ENCODE data around the gene RNF20. TPM values are rescaled to one million over a fixed set of nuclear protein-coding genes. Genes with fewer than 3 reads are reported as not detected.

RNF20 gene
- total and polyA plus RNA-seq, 2 of the 4 experiments (the other 2 are of a cell fraction), result 13.7 to 21.3 TPM

DNA sequence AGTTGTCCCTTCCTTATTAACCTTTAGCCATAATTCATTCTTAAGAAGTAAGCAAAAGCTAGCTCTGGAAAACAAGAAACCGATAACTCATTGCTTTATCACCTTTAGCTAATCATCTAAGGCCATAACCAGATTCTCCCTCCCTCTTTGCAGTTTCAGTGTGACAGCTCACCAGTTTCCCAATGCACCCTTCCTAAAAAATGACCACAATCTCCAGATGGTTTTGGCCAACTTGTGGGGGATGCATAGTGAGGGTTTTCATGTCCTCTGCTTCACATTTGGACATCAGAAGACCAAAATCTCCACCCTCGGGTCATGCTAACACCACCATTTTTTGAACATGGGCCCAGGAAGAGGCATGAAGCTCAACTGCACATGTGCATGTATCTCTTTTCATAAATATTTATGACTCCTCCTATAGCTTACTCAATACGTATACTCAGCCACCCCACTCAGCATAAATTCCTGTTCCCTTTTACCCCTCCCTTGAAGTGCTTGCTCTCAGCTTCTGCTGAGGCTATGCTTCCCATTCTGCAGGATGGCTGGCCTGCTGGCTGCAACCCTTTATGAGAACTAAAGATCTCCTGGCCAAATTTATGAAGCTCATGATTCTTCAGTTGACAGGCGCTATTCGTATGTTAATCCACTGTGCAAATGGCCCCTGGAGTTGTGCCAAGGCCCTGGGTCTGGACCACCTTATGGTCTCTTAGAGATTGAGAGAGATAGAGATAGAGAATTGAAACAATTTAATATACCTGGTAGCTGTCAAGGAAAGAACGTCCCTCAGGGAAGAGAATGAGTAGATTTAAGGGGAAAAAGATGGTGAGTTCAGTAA, 46.3 kb downstream of the RNF20 start:
- no peaks in the 10 kb centered on the region for H3K9me3 ChIP-seq (ENCODE audit: control insufficient read depth, insufficient read depth, low read length)
- H3K79me1 ChIP-seq (ENCODE audit: low read depth in 1 of 2, low read length in 2 of 2), result no peaks in the 10 kb centered on the region
- H3K4ac ChIP-seq (ENCODE audit: low read depth, low read length), result no peak overlapping the region
- no peak overlapping the region for H4K8ac ChIP-seq (ENCODE audit: low read depth in 2 of 2, low read length in 2 of 2)
- no peak overlapping the region for H4K91ac ChIP-seq (ENCODE audit: insufficient read depth, low read depth, low read length)
- H3K4me2 ChIP-seq (ENCODE audit: low read depth, low read length), result no peak overlapping the region
- BruUV-seq (replicated peaks), result no TSS peak
- ATAC-seq (ENCODE audit: low read depth), result no peak
- no peaks in the 10 kb centered on the region for H3K36me3 ChIP-seq (ENCODE audit: control insufficient read depth, insufficient read depth, low read length)
- H3K9me1 ChIP-seq (ENCODE audit: insufficient read depth, low read length), result no peaks in the 10 kb centered on the region; the same call in 1 of the 2 replicates
- no peak overlapping the region for H3K27ac ChIP-seq (ENCODE audit: insufficient read depth, low read length)
- no peak overlapping the region for H2BK15ac ChIP-seq (ENCODE audit: low read depth, low read length)
- H3K4me3 ChIP-seq (ENCODE audit: insufficient read depth, low read depth, low read length), result no peak overlapping the region
- 77% methylated on average over 3 of the region's 6 CpGs; no CpG with 5 or more reads in 1 of the 2 experiments for WGBS, 2 experiments (ENCODE audit: extremely low coverage in 2 of 2, insufficient read length in 1 of 2)
- no peak overlapping the region for H2AK5ac ChIP-seq (ENCODE audit: low read depth, low read length)
- H3K56ac ChIP-seq (ENCODE audit: extremely low read depth, insufficient read depth, low read length), result no peak overlapping the region
- CTCF ChIA-PET, result interaction anchor here (0.5 kb wide), 1 partner anchor 539 kb away, joined by 3 read pairs; no protein-coding TSS in a partner anchor
- no peak overlapping the region for H4K5ac ChIP-seq (ENCODE audit: low read depth, low read length)
- intact Hi-C loops (cut with micrococcal nuclease), result no loop called here
- no peak overlapping the region for H2AFZ ChIP-seq (replicated peaks; ENCODE audit: low read length, poor library complexity)
- no peak overlapping the region for H2BK5ac ChIP-seq (ENCODE audit: low read depth, low read length, poor library complexity, severe bottlenecking)
- POLR2A ChIA-PET (ENCODE audit: unreplicated experiment), result no interaction called here
- H3K27me3 ChIP-seq (ENCODE audit: control insufficient read depth, insufficient read depth, low read length), result no peaks in the 10 kb centered on the region
- DNase-seq, result no peak
- no peak overlapping the region for H2BK20ac ChIP-seq (ENCODE audit: low read depth, low read length)
- no peaks in the 10 kb centered on the region for H4K20me1 ChIP-seq (ENCODE audit: insufficient read depth, low read length)
- in situ Hi-C loops (cut with MboI; ENCODE audit: low sequenced_read_pairs), result no loop called here
- H3K4me1 ChIP-seq (ENCODE audit: control insufficient read depth, insufficient read depth, low read length), result peaks cover 6% of the 10 kb centered on the region; the same call in 1 of the 2 replicates
- H3K23ac ChIP-seq (ENCODE audit: low read depth, low read length), result no peak overlapping the region
- dilution Hi-C loops (cut with HindIII; ENCODE audit: low sequenced_read_pairs, unreplicated experiment), result no loop called here
- H2AK9ac ChIP-seq (replicated peaks; ENCODE audit: low read depth, low read length, poor library complexity), result no peak overlapping the region
- H3K9ac ChIP-seq (ENCODE audit: low read depth, low read length), result no peak overlapping the region
- H3K18ac ChIP-seq (ENCODE audit: low read depth, low read length), result no peak overlapping the region
- no peak overlapping the region for H3K14ac ChIP-seq (replicated peaks; ENCODE audit: low read depth, low read length)
- H2BK120ac ChIP-seq (ENCODE audit: low read depth, low read length), result no peak overlapping the region
- no peak for TF ChIP-seq CTCF (conservative IDR thresholded peaks at IDR 0.05; ENCODE audit: low read depth, low read length)
- TF ChIP-seq BHLHE40 (IDR thresholded peaks at IDR 0.05; ENCODE audit: low read depth, low read length), result no peak
- no peak for TF ChIP-seq FOS (IDR thresholded peaks at IDR 0.05; ENCODE audit: low read depth, low read length)
- TF ChIP-seq POLR2A (IDR thresholded peaks at IDR 0.05; ENCODE audit: low read depth, low read length), result no peak
- no peak for TF ChIP-seq MAZ (IDR thresholded peaks at IDR 0.05; ENCODE audit: borderline replicate concordance, low read depth, low read length)
- TF ChIP-seq ELK1 (IDR thresholded peaks at IDR 0.05; ENCODE audit: borderline replicate concordance, low read depth, low read length), result no peak
- no peak for TF ChIP-seq CHD1 (IDR thresholded peaks at IDR 0.05; ENCODE audit: low read depth, low read length)

Measured in IMR-90 (cell line).